Fibroblast of skin of left biceps (primary cell): ENCODE data around the gene TNFRSF25.
"Not testable (repeated sequence)": the region's sequence is repeated elsewhere in the genome, so short reads cannot be mapped to it uniquely, and the experiment has no call there.

ENCODE experiments used
- DNase-seq, 2 experiments: peaks; one replicate each; pipeline ENCODE4 v3.0.0-alpha.2; 2013; ENCODE audit warnings: low read depth in 2 of 2

Gene TNFRSF25

GRCh38 chr1:6501279-6501813 lies 35.4 kb upstream of the TNFRSF25 start:
- DNase-seq = no peak

DNA sequence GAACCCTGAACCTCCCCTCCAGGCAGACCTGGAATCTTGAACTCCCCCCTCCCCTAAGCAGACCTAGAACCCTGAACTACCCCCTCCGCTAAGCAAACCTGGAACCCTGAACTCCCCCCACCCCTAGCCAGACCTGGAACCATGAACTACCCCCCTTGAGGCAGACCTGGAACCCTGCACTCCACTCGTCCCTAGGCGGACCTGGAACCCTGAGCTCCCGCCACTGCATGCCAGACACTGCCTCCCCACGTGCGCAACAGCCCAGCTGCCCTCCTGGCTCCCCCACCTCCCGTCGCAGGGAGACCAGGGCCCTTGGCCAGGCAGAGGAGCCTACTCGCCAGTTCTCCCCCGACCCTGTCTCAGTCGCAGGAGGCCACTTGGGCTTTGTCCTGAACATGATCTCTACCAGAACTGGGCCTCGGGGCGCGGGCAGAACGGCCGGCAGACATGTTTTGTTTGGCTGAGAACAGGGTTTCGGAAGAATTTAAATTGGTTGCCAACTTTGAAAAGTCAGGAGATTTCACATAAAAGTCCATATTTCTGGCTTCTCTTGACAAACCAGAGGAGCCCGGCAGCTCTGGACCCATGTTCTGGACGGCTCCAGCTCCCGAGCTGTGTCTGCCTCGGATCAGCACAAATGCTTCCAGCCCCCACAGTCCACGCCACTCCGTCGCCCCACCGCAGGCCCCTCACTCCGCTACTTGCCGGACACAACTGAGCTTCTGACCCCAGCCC lies 34.7 kb upstream of the TNFRSF25 start:
- DNase-seq = no peak

- no peak for DNase-seq
These were observed 33.3 kb upstream of the TNFRSF25 start for GRCh38 chr1:6499296-6499695.

GRCh38 chr1:6498576-6499111 lies 32.7 kb upstream of the TNFRSF25 start:
- DNase-seq = no peak

- DNase-seq = no peak
These were observed 32.0 kb upstream of the TNFRSF25 start for GRCh38 chr1:6497867-6498575.

GRCh38 chr1:6497215-6497866 lies 31.4 kb upstream of the TNFRSF25 start:
- no peak for DNase-seq

DNA sequence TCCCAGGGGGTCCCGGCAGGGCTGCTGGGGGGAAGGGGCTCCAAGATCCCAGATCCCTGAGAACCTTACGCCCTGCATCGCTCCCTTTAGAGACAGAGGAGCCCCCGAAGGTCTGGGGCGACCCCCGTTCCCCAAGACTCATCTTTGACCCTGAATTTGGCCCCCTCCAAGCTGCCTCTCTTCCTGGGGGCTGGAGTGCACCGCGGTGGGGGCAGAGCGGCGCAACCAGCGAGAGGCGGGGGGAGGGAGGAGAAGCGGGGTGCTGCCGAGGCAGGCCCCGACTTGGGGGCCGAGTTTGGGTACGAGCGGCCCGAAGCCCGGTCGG lies 30.9 kb upstream of the TNFRSF25 start:
- DNase-seq = no peak

DNA sequence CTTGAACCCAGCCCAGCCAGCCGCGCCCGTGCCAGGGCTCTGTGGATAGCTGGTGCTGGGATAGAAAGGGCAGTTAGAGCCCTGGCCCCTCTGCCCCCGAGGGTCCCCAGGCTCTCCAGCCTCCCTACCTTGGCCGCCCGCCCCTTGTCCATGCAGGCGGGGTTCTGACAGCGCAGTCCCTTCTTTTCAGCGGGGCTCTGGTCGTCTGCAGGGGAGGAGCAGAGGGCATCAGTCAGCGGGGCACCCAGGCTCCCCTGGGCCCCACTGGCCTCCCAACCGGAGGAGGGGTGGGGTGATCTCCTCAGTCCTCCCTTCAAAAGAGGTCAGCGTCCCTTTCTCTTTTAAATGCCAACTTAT lies 30.4 kb upstream of the TNFRSF25 start:
- no peak for DNase-seq

- no peak for DNase-seq
These were observed 29.8 kb upstream of the TNFRSF25 start for GRCh38 chr1:6495540-6496364.

DNA sequence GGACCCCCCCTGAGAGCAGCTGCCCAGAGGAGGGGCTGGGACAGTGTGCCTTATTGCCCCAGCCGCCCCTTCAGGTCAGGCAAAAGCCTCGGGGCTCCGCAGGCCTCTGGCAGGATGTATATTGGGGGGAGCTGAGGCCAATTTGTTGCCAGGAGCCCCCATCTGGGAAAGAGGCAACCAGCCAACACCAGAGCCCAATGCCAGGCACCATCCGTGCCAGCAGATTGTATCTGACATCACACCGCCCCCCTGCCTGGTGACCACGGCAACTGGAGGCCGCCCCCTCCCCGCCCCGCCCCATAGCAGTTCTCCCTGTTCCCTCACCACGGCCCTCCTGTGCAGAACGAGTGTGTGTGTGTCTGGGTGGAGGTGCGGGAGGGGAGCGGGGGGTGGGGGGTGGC lies 29.1 kb upstream of the TNFRSF25 start:
- no peak for DNase-seq

- DNase-seq = no peak
These were observed 28.7 kb upstream of the TNFRSF25 start for GRCh38 chr1:6494627-6495026.

GRCh38 chr1:6493834-6494223 lies 27.9 kb upstream of the TNFRSF25 start:
- DNase-seq = not testable (repeated sequence)

DNA sequence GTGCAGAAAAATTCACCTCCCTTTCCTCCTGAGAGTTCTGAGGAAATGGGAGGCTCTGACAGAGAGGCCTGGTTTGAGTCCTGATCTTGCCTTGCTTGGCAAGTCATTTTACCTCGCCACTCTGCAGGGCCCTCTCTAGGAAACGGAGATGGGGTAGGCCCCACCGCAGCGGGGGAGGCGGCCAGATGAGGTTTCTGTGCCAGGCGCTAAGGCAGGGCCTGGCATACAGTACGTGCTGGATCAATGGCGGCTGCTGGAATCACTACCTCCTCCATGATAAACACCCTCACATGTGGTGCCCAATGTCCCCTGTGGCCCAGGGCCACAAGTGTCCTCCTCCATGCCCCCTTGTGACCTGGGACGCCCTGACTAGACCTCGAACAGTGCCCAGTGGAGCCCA lies 26.0 kb upstream of the TNFRSF25 start:
- DNase-seq = no peak

- DNase-seq = peak; percentile 27 to 35
These were observed 25.5 kb upstream of the TNFRSF25 start, which contains the start of gene PLEKHG5 for GRCh38 chr1:6491480-6491962. Gene PLEKHG5, minus strand, starts transcription at chr1:6491667. Its CDS starts 14,096 bp downstream, at chr1:6477571.

- no peak for DNase-seq
These were observed 25.1 kb upstream of the TNFRSF25 start for GRCh38 chr1:6491081-6491449.

DNA sequence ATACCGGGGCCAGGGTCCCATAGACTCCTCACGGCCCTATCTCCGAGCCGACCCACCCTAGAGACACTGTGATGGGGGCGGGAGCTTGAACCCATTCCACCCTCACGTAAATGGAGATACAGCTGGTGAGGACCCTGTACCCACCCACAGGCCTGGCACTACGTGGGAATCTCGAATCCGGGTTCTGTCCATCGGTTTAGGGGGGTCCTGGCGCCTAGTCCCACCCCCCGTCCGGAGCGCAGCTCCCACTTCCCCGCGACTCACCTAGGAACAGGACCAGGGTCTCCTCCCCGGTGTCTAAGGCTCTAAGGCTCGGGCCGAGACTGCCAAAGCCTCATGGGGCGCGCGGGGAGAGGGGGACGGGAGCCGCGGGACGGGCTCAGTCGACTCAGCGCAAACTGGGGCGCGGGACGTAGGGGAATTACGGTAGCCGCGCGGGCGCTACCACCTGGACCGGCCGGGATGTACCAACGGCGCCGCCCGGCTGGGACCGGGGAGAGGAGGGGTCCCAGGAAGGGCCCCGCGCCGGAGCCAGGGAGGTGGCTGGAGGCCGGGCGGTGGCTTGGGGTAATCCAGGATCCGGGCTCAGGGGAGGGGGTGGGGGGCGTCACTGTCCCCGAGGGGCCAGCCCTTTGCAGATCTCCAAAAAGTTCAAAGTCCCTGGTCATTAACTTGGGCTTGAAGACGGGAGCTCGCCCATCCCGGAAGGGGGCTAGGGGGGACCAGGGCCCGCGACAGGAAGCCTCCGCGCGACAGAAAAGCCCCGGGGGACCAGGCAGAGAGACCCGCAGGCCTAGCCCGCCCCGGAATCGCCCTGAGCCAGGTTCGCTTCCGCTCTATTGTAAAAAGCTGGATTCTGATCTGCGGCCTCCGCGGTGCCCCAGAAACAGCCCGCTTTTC lies 24.5 kb upstream of the TNFRSF25 start:
- peak; percentile 38 to 39 for DNase-seq

- peak; percentile 26 to 34 for DNase-seq
These were observed 23.8 kb upstream of the TNFRSF25 start for GRCh38 chr1:6489799-6490180.

- no peak for DNase-seq
These were observed 23.4 kb upstream of the TNFRSF25 start for GRCh38 chr1:6489383-6489765.

GRCh38 chr1:6488602-6489382 lies 22.8 kb upstream of the TNFRSF25 start:
- no peak for DNase-seq
